ENCODE data around the gene BICDL2.
A peak's percentile ranks its signal among the peaks of the same experiment; 100 is the strongest.

The BICDL2 gene

GRCh38 chr16:2983706-2984136 lies 53.0 kb downstream of the BICDL2 start (continued):
- TF ChIP-seq ZNF280D (tag by site-specific recombination; IDR thresholded peaks at IDR 0.05) (no peak), MYNN (tag by site-specific recombination; IDR thresholded peaks at IDR 0.05; ENCODE audit: borderline replicate concordance) (no peak), ZNF133 (tag by site-specific recombination; IDR thresholded peaks at IDR 0.05) (no peak), GLIS2 (tag by site-specific recombination; IDR thresholded peaks at IDR 0.05) (no peak), IKZF3 (tag by site-specific recombination; IDR thresholded peaks at IDR 0.05) (peak; percentile 88), ZNF121 (tag by site-specific recombination; IDR thresholded peaks at IDR 0.05) (no peak), ZNF48 (tag by site-specific recombination; IDR thresholded peaks at IDR 0.05) (no peak), PRDM6 (tag by site-specific recombination; IDR thresholded peaks at IDR 0.05) (no peak), ZEB2 (tag by site-specific recombination; IDR thresholded peaks at IDR 0.05) (0 out of 2 replicates have a peak, but pooled peaks have one; percentile 42), ZNF76 (tag by site-specific recombination; IDR thresholded peaks at IDR 0.05; ENCODE audit: borderline replicate concordance, low read depth) (no peak), ZNF692 (tag by site-specific recombination; IDR thresholded peaks at IDR 0.05) (peak; percentile 82; the same call in 1 of the 2 replicates)

GRCh38 chr16:2982402-2982801 lies 54.3 kb downstream of the BICDL2 start:
- Histone ChIP-seq H3K36me3 (ENCODE audit: control insufficient read depth in 2 of 2, insufficient read depth in 1 of 2, low read length in 2 of 2) (peaks cover 3 to 10% of the 10 kb centered on the region in 2 experiments; a peak in 2 of 3 replicates), H3K4me1 (ENCODE audit: control insufficient read depth, insufficient read depth, low read length) (no peaks in the 10 kb centered on the region), H3K9me3 (ENCODE audit: control insufficient read depth, insufficient read depth, low read depth, low read length) (no peaks in the 10 kb centered on the region), H3K27ac (ENCODE audit: extremely low read depth, low read depth, low read length) (no peak overlapping the region), H3K4me3 (ENCODE audit: low read depth, low read length) (no peak overlapping the region)
- TF ChIP-seq PRDM1 (tag by site-specific recombination; IDR thresholded peaks at IDR 0.05) (peak; percentile 99), ZNF433 (tag by site-specific recombination; IDR thresholded peaks at IDR 0.05; ENCODE audit: low read depth) (no peak), ZNF366 (tag by site-specific recombination; conservative IDR thresholded peaks at IDR 0.05) (peak; percentile 91), ZNF391 (tag by site-specific recombination; IDR thresholded peaks at IDR 0.05; ENCODE audit: borderline replicate concordance, low read depth) (no peak), ZBTB21 (tag by site-specific recombination; IDR thresholded peaks at IDR 0.05) (no peak), ZNF596 (tag by site-specific recombination; IDR thresholded peaks at IDR 0.05) (no peak), GLI4 (tag by site-specific recombination; IDR thresholded peaks at IDR 0.05) (no peak), ZNF837 (tag by site-specific recombination; IDR thresholded peaks at IDR 0.05) (no peak), ZNF777 (tag by site-specific recombination; IDR thresholded peaks at IDR 0.05; ENCODE audit: borderline replicate concordance) (no peak), KLF8 (tag by site-specific recombination; IDR thresholded peaks at IDR 0.05) (no peak), ZNF521 (tag by site-specific recombination; IDR thresholded peaks at IDR 0.05) (no peak), ZFP69B (tag by site-specific recombination; IDR thresholded peaks at IDR 0.05) (no peak), ZNF335 (tag by site-specific recombination; conservative IDR thresholded peaks at IDR 0.05) (0 out of 2 replicates have a peak, but pooled peaks have one; percentile 18), ZSCAN16 (tag by site-specific recombination; IDR thresholded peaks at IDR 0.05) (no peak), ZNF513 (tag by site-specific recombination; IDR thresholded peaks at IDR 0.05) (no peak), ZBTB49 (tag by site-specific recombination; IDR thresholded peaks at IDR 0.05; ENCODE audit: low read depth) (no peak), MYNN (tag by site-specific recombination; IDR thresholded peaks at IDR 0.05; ENCODE audit: borderline replicate concordance) (no peak), ZNF114 (tag by site-specific recombination; IDR thresholded peaks at IDR 0.05) (no peak)
- ChIA-PET CTCF (interaction anchor here (0.8 to 2.8 kb wide), 6 partner anchors 10 to 61 kb away, joined by 3 to 12 read pairs (median 4); partner anchors contain the start of gene PAQR4), POLR2A (interaction anchor here (0.7 to 1.7 kb wide), 6 partner anchors 8 to 552 kb away, joined by 3 to 5 read pairs (median 4); partner anchors contain the start of genes HCFC1R1 and THOC6)

Data from HEK293 (cell line).